H1 (cell line): Measurements from ENCODE around the gene AQP7.

Experiments
- CHD2 ChIP-seq: IDR thresholded peaks from 2 replicates; pipeline ENCODE4 v1.6.1; 2012; ENCODE audit warnings: low read length, improper control_type of control experiment
- CTCF ChIP-seq, 3 experiments: IDR thresholded peaks; 1 replicate in 2 of 3; 2 replicates in 1 of 3; pipeline versions ENCODE4 v1.5.1 to v1.6.1; 2011; ENCODE audit warnings: low read length in 3 of 3, mild to moderate bottlenecking in 3 of 3, inconsistent platforms in 2 of 3, low read depth in 1 of 3, moderate library complexity in 1 of 3; ENCODE audit not compliant: insufficient read depth in 1 of 3; ENCODE audit errors: control extremely low read depth in 1 of 3
- EP300 ChIP-seq, 2 experiments: IDR thresholded peaks; 1 replicate in 1 of 2; 2 replicates in 1 of 2; pipeline ENCODE4 v1.6.1; 2011 to 2012; ENCODE audit warnings: low read depth in 2 of 2, low read length in 2 of 2, mild to moderate bottlenecking in 2 of 2, borderline replicate concordance in 1 of 2, inconsistent platforms in 1 of 2, moderate library complexity in 1 of 2
- EZH2 ChIP-seq: fragments of 200-600 bp; sonication (generic); IDR thresholded peaks from 2 replicates; pipeline ENCODE4 v1.7.1; 2012; ENCODE audit warnings: low read depth, mild to moderate bottlenecking, moderate library complexity, low read length, inconsistent platforms; ENCODE audit not compliant: severe bottlenecking
- HDAC6 ChIP-seq: IDR thresholded peaks from one replicate; pipeline ENCODE4 v1.7.1; 2012; ENCODE audit warnings: low read depth, mild to moderate bottlenecking, inconsistent platforms, low read length, moderate library complexity
- POLR2A ChIP-seq, 2 experiments: IDR thresholded peaks; 1 replicate in 1 of 2; 2 replicates in 1 of 2; pipeline ENCODE4 v1.6.1; 2011; ENCODE audit warnings: low read depth in 2 of 2, low read length in 2 of 2, mild to moderate bottlenecking in 2 of 2; ENCODE audit errors: control extremely low read depth in 1 of 2
- RFX5 ChIP-seq: IDR thresholded peaks from 2 replicates; pipeline ENCODE4 v1.6.1; 2011; ENCODE audit warnings: low read depth, low read length, improper control_type of control experiment, borderline replicate concordance
- SUZ12 ChIP-seq: fragments of 200-600 bp; sonication (generic); IDR thresholded peaks from 2 replicates; pipeline ENCODE4 v1.6.1; 2012; ENCODE audit warnings: mild to moderate bottlenecking, inconsistent platforms, low read length, moderate library complexity, mixed read lengths
- YY1 ChIP-seq: IDR thresholded peaks from 2 replicates; pipeline ENCODE4 v1.6.1; 2011; ENCODE audit warnings: low read depth, mild to moderate bottlenecking, low read length

- TF ChIP-seq CHD2 (0 out of 2 replicates have a peak, but pooled peaks have one; percentile 22), CTCF (IDR thresholded peaks at IDR 0.05; ENCODE audit: control extremely low read depth in 1 of 3, insufficient read depth in 1 of 3, low read depth in 1 of 3, low read length in 3 of 3) (no peak), SUZ12 (no peak), POLR2A (IDR thresholded peaks at IDR 0.05; ENCODE audit: control extremely low read depth in 1 of 2, low read depth in 2 of 2, low read length in 2 of 2) (no peak), EZH2 (no peak), RFX5 (no peak), EP300 (IDR thresholded peaks at IDR 0.05; ENCODE audit: borderline replicate concordance in 1 of 2, low read depth in 2 of 2, low read length in 2 of 2) (peak in 1 of 2 experiments; percentile 87; a peak in 1 of 3 replicates), YY1 (no peak), HDAC6 (no peak)
Measured at GRCh38 chr9:33381231-33381791, 21.1 kb downstream of the AQP7 start.
